Measurements from ENCODE around the gene LRMDA.

LRMDA gene

DNA sequence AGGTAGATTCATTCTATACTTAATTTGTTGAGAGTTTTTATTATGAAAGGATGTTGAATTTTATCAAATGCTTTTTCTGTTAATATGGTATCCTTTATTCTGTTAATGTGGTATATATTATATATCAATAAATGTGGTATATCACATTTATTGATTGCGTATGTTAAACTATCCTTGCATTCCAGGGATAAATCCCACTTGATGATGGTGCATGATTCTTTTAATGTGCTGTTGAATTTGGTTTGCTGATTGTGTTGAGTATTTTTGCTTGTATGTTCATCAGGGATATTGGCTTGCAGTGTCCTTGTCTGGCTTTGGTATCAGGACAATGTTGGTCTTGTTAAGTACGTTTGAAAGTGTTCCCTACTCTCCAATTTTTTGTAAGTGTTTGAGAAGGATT is 11.9 kb downstream of the LRMDA start:
- no peak for DNase-seq (ENCODE audit: low read depth in 1 of 2, low spot score in 1 of 2)

DNA sequence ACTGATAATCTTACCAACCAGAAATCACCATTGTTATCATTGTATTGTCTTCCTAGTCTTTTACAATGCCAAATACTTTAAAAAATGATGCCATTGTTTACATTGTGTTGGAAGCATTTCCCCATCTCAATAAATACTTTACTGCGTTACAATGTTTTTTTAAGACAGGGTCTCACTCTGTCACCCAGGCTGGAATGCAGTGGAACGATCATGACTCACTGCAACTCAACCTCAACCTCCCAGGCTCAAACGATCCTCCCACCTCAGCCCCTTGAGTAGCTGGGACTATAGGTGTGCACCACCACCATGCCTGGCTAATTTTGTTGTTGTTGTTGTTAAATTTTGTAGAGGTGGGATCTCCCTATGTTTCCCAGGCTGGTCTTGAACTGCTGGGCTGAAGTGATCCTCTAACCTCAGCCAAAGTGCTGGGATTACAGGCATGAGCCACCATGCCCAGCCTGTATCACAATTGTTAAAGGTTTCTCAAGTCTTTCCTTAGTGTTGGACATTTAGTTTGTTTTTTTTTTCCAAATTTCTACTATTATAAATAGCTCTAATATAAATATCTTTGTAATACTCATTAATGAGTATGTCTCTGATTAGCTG is 13.5 kb downstream of the LRMDA start:
- no peak for DNase-seq (ENCODE audit: low read depth in 1 of 2, low spot score in 1 of 2)

DNA sequence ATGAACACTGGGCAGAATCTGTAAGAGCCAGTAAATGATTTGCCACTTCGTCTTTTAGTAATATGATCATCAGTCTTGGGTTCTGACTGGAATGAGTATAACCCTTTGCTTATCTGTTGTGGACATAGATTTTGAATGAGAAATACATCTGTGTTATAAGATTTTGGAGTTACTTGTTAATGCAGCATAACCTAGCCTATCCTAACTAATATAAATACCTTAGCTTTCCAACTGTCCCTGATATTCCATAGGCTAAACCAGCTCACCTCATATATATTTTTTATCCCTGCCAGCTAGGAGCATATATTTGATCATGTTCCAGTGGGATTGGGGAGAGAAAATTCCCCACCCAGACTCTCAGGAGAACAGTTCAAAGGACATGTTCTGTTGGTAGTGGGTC is 15.1 kb downstream of the LRMDA start:
- no peak for DNase-seq (ENCODE audit: low read depth in 1 of 2, low spot score in 1 of 2)

DNA sequence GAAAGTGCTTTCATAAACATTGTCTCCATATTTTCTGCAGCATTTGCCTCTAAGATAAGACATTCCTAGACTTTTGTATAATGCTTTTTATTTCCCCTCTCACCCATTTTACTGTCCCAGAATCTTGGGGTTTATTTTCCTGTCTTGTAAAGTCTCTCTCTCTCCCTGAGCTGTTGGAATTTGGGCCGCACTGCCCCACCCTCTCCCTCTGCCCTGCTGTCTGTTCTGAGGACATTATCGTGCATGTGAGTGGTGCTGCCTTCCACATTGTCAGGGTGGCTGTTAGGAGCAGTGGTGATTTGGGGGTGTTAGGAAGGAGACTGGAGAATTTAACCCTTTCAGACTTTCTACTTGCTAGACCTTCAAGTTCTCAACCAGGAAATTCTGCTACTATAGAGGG is 16.7 kb downstream of the LRMDA start:
- DNase-seq (ENCODE audit: low read depth in 1 of 2, low spot score in 1 of 2): no peak

DNA sequence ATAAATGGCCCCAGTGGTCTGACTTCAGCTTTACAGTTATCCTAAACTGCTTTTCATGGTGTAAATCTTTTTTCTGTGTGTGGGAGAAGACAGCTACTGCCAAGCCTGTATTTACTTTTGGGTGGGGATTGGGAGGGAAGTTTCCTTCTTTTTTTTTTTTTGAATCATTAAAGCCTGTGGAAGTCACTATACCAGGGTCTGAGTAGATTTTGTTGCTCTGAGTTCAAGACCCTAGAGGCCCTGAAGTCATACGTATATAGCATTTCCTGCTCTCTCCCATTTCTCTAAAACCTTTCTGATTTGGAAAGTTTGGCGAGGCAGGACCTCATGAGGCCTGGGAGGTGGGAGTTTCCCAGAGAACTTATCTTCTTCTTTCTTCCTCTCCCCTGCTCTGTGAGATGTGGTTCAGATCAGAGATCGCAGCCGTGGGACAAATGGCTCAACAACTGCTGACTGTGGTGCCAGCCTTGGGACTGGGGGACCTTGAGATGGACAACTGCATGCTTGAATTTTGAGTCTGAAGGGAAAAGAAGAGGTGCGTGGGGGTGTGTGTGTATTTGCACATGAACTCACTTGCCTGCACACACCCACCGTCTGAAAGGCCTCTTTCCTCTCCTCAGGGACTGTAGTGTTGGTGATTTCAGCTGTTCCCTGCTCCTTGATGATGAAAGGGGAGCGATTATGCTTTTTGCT is 18.1 kb downstream of the LRMDA start:
- no peak for DNase-seq (ENCODE audit: low read depth in 1 of 2, low spot score in 1 of 2)

DNA sequence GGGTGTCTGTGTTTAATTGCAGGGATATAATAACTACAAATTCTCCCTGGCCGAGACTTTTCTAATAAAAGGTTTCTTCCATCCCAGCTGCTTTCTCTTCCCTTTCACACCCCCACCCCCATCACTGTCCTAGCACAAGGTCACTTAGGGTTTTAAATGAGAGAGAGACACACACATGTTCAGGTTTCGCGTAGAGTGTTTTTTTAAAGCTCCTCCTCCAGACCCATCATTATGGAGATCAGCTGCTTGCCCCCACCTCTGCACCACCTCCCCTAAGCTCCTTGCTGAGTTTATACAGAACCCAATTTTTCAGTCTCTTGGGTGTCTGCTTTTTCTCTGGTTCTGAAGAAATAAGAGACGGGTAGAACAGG is 18.6 kb downstream of the LRMDA start:
- no peak for DNase-seq (ENCODE audit: low read depth in 1 of 2, low spot score in 1 of 2)

- DNase-seq (ENCODE audit: low read depth in 1 of 2, low spot score in 1 of 2): no peak
These were observed 19.5 kb downstream of the LRMDA start for GRCh38 chr10:75450644-75451640.

GRCh38 chr10:75451831-75452230 is 20.4 kb downstream of the LRMDA start:
- DNase-seq (ENCODE audit: low read depth in 1 of 2, low spot score in 1 of 2): no peak

DNA sequence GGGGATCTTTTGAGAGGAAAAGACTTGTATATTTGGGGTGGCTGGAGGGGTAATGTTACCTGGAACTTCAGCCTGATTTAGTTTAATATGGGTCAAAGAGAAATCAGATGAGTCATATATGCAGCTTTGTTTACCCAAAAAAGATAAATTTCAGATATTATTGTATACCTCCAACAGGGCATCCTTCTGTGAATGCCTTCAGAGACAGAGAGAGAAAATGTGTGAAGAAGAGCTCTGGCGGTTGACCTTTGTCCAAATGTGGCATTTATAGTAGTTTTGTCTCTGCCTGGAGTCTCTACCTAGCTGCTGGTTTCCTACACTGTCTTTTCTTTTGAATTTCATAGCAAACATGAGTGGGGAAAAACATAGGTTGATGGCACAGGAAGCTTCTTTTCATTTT is 21.6 kb downstream of the LRMDA start:
- DNase-seq (ENCODE audit: low read depth in 1 of 2, low spot score in 1 of 2): no peak

DNA sequence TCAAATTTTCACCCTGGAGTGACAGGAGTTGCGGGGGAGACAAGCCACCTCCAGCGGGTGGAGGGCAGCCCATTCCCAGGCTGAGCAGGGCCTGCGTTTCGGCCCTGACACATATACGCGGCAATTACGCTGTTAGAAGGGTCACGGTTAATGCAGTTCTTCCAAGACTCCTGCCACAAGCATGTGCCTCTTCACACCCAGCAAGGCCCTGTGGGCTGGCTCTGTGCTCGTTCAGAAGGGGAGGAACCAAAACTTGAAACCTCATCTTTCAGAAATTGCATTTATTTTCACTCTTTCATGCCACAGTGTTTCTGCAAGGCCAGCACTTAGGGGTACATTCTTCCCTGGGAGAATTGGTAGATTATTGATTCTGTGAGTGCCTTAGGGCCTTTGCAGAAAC is 24.7 kb downstream of the LRMDA start:
- no peak for DNase-seq (ENCODE audit: low read depth in 1 of 2, low spot score in 1 of 2)

DNA sequence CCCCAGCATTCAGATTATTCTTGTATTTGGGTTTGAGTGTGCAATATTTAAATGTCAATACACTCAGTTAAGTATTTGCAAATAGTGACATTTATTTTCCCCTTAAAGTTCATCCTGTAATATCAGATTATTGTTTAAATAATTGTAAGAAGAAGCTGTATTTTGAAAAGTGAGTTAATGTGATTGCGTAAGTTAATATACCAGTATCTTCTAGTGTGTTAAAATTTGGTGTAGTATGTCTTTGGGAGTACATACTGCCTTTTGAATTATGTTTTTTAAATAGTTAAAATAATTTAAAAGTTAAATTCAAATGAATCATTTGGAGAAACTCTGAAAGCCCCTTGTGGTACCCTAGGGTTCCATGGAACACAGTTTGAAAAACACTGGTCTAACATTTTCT is 28.6 kb downstream of the LRMDA start:
- DNase-seq (ENCODE audit: low read depth in 1 of 2, low spot score in 1 of 2): no peak

DNA sequence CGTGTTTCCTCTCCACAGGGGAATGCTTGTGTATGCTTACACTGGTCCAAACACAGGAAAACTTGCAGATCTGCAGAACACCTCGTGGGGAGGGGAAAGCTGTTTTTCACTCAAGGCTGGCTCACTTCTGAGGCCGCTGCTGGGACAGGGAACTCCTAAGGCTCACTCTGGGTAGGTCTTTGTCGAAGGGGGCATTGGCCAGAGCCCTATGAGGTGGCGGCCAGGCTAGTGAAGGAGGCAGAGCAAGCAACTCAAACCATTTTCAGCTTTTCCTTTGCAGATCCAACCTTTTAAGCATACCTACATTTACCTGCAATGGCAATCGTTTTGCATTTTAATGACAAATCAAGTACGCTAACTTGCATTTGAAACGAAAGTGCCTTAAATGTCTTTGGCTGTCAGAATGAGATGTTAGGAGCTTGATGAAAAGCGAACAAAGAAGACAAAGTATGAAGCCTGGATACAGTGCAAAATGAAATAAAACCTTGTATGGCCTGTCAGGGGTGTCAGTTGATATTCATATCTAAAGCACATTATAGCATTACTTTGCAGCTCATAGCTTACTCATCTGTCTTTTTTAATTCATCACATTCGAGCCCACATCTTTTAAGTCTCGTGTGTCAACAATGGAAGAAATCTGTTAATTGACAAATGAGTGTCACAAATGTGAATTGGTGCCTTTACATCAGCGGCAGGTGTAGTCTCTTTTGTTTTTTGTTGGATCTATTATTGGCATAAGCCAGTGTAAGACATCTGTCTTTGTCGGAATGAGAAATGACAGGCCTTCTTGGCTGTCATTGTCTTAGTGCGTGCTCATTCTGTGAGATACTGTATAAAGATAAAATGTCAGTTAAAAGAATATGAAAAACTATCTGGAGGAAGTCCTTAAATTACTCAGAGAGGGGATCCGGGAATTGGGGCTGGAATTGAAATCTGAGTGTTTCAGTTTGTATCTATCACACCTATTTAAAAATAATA is 30.5 kb downstream of the LRMDA start:
- no peak for DNase-seq (ENCODE audit: low read depth in 1 of 2, low spot score in 1 of 2)

- no peak for DNase-seq (ENCODE audit: low read depth in 1 of 2, low spot score in 1 of 2)
These were observed 31.4 kb downstream of the LRMDA start for GRCh38 chr10:75462865-75463264.

GRCh38 chr10:75464478-75465449 is 33.3 kb downstream of the LRMDA start:
- no peak for DNase-seq (ENCODE audit: low read depth in 1 of 2, low spot score in 1 of 2)

- DNase-seq (ENCODE audit: low read depth in 1 of 2, low spot score in 1 of 2): no peak
These were observed 34.0 kb downstream of the LRMDA start for GRCh38 chr10:75465450-75465827.

- no peak for DNase-seq (ENCODE audit: low read depth in 1 of 2, low spot score in 1 of 2)
These were observed 34.6 kb downstream of the LRMDA start for GRCh38 chr10:75466001-75466400.

DNA sequence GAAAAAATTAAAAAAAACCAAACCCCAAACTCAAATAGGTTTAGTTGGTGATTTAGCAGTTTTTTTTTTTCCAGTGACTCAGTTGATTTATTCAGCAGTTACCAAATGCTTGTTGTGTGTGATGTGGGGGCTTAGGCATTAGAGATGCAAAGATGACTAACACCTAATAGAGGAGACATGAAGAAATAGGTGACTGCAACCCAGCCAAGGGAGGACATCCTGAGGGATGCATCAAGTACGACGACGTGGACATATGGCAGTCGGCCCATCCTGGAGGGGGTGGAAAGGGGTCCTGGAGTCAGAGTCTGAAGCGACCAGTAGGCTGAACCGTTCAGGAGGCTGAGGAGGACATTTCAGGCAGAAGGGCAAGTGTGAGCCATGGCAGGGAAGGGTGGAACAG is 35.5 kb downstream of the LRMDA start:
- no peak for DNase-seq (ENCODE audit: low read depth in 1 of 2, low spot score in 1 of 2)

DNA sequence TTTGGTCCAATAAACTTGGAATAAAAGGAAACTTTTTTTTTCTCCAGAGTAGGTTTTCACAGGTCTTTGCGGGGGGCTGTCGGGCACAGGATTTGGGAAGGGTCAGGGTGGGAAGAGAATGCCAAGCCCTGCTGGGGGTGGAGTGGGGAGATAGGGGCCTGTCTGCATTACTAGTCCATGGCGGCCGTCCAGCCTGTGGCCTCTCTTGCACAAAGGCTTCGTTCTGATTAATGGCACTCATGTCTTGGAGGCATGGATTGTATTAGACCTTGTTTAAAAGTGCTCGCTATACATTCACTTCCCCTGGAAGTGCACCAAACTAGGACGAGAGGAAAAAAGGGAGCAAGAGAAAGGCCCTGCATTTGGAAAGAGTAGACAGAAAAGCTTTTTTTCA is 37.2 kb downstream of the LRMDA start:
- DNase-seq (ENCODE audit: low read depth in 1 of 2, low spot score in 1 of 2): no peak

GRCh38 chr10:75469006-75469616 is 37.7 kb downstream of the LRMDA start:
- no peak for DNase-seq (ENCODE audit: low read depth in 1 of 2, low spot score in 1 of 2)

Measured in activated T-helper 1 cell treated with anti-CD3 and anti-CD28 coated beads, Interleukin-2, amount 50 U/mL, for 16 hours (primary cell).